HG02588 (cell line): Measurements from ENCODE around the gene PLB1.

ENCODE experiments used
- ATAC-seq: cut with Tn5 transposase; IDR thresholded peaks from one replicate; pipeline ENCODE4 v1.9.1; 2021; ENCODE audit warnings: mild to moderate bottlenecking, moderate library complexity; ENCODE audit not compliant: unreplicated experiment

Gene PLB1

GRCh38 chr2:28499282-28499681 lies 3.4 kb downstream of the PLB1 start:
- ATAC-seq: no peak

GRCh38 chr2:28505361-28505760 lies 9.5 kb downstream of the PLB1 start:
- ATAC-seq: no peak

GRCh38 chr2:28506112-28506910 lies 10.5 kb downstream of the PLB1 start:
- no peak for ATAC-seq

GRCh38 chr2:28507796-28508764 lies 12.2 kb downstream of the PLB1 start:
- no peak for ATAC-seq

- no peak for ATAC-seq
Measured at GRCh38 chr2:28509361-28509760, 13.5 kb downstream of the PLB1 start.

DNA sequence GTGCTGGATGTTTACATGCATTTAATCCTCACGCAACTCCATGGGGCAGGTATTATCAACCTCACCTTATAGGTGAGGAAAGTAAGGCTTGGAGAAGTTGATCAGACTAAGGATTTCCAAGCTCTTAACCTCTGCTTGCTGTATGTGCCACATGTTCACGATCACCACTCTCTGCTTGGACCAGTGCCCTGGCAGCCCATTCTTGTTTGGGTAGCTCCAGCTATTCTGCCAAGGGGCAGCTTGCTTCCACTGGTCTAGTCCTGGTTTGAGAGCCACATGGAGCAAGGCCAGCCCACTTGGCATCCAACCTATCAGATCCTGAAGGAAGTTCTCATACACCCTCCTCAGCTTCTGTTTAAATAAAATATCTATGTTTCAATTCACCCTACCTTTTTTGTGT lies 14.3 kb downstream of the PLB1 start:
- no peak for ATAC-seq

GRCh38 chr2:28511871-28512606 lies 16.2 kb downstream of the PLB1 start:
- ATAC-seq: no peak

GRCh38 chr2:28512607-28512965 lies 16.7 kb downstream of the PLB1 start:
- ATAC-seq: no peak

GRCh38 chr2:28513097-28513496 lies 17.2 kb downstream of the PLB1 start:
- no peak for ATAC-seq

DNA sequence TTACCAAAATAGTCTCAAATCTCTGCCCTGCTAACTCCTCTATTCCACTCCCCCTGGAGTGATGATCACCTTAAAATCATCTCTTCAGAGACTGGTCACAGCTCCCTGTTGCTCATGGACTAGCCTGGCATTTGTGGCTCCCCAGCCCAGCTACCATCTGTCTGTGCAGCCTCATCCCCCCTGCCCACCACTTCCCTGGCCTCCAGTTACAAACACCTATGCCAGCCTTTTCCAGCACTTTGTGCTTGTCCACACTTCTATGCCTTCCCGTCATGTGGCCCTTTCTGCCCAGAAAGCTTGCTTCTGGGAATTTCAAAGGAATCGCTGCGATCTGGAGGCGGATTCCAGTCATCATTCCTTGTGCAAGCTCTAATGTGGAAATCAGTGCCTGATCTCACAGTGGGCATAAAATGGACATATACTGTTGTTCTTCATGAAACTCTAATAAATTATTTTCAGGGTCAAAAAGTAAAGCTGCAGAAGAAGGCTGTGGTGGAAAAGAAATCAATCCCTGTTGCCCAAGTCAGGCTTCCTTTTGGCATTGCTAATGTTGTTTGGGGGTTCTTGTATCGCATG lies 19.4 kb downstream of the PLB1 start:
- no peak for ATAC-seq

DNA sequence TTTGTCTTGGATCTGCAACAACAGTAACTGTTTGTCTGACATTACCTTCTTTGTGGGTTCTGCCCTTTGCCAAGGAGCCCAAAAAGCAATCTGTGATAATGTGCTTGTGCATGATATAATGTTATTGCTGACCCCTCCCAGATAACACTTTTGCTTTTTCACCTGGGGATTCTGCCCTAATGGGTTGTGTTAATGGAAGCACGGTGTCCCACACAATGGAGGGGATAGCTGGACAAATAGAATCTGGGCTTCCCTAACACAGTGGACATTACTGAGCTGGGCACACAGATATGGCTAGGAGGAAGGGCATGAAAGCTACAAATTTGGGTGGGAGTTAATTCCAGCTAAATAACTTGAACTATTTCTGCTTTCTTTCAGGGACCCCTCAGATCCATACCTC lies 20.6 kb downstream of the PLB1 start:
- no peak for ATAC-seq

DNA sequence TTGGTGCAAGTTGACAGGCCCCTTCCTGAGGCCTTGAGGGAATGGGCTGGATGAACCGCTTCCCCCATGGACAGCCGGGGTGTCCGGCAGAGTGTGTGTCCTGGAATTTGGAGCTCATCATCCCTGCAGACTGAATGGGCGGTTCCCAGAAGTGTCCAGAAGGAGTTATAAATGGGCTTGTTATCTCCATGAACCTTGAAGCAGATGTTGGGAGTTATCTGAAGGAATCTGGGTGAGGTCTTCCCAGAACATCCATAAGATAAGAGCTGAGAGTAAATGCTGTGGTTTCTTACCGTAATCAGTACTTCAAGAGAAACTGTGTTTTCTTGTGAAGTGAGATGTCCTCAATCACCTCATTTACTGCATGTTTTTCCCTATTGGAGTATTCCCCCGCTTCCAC lies 21.1 kb downstream of the PLB1 start:
- ATAC-seq: no peak

- no peak for ATAC-seq
Measured at GRCh38 chr2:28521663-28522062, 25.8 kb downstream of the PLB1 start.

DNA sequence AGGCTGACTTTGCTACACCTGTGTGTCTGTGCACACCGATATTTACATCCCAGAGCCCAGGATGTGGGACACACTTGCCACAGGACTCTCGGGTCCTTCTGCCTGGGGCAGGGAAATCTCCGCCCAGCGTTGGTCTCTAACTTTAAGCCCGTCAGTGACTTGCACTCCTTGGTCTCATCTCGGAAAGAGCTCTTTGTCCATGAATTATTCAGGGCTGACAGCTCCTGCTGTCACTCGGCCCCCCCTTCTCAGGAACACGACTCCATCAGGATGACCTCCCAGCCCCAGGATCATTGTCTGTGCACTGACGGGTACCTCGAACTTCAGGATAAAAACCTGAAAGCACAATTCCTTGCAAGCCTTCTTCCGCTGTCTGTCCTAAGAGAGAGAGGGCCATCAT lies 26.6 kb downstream of the PLB1 start:
- ATAC-seq: no peak

GRCh38 chr2:28523902-28524301 lies 28.0 kb downstream of the PLB1 start:
- ATAC-seq: no peak

- no peak for ATAC-seq
Measured at GRCh38 chr2:28525481-28525880, 29.6 kb downstream of the PLB1 start.

- ATAC-seq: no peak
Measured at GRCh38 chr2:28526527-28527132, 30.8 kb downstream of the PLB1 start.

DNA sequence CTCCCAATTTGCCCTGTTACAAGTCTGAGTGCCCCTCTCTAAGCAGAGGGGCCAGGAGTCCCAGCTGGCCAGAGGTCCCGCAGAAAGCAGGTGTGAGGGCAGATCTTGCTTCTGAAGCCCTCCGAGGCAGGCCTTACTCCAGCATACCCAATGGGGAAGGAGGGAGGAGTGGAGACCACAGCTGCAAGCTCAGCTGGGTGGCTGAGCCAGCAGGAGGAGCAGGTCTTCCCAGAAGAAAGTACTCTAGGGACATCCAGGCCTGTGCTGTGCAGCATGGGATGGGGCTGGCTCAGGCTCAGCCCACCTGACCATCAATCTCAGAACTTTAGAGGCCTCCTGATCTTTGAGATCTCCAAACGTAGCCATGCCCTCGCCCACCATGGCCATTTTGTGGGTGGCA lies 31.3 kb downstream of the PLB1 start:
- ATAC-seq: no peak

- ATAC-seq: no peak
Measured at GRCh38 chr2:28528206-28528605, 32.3 kb downstream of the PLB1 start.

- ATAC-seq: no peak
Measured at GRCh38 chr2:28530782-28531181, 34.9 kb downstream of the PLB1 start.

- ATAC-seq: no peak
Measured at GRCh38 chr2:28532399-28532798, 36.5 kb downstream of the PLB1 start.
